ENCODE results near the gene AUH.

Gene AUH

GRCh38 chr9:91261417-91261816 is 100.3 kb downstream of the AUH start:
- Histone ChIP-seq H3K4me3 (ENCODE audit: low read length in 2 of 2) (no peak overlapping the region), H3K27ac (ENCODE audit: low read depth in 2 of 2, low read length in 2 of 2) (no peak overlapping the region), H3K27me3 (ENCODE audit: control insufficient read depth in 2 of 2, insufficient read depth in 2 of 2, low read length in 2 of 2) (no peaks in the 10 kb centered on the region), H3K9me3 (ENCODE audit: control insufficient read depth in 2 of 2, low read length in 2 of 2) (no peaks in the 10 kb centered on the region), H3K4me1 (ENCODE audit: control insufficient read depth in 2 of 2, insufficient read depth in 2 of 2, low read length in 2 of 2) (no peaks in the 10 kb centered on the region), H3K36me3 (ENCODE audit: control insufficient read depth in 2 of 2, insufficient read depth in 2 of 2, low read length in 2 of 2) (no peaks in the 10 kb centered on the region), H3K9ac (ENCODE audit: low read depth in 1 of 2, low read length in 2 of 2) (no peak overlapping the region)

DNA sequence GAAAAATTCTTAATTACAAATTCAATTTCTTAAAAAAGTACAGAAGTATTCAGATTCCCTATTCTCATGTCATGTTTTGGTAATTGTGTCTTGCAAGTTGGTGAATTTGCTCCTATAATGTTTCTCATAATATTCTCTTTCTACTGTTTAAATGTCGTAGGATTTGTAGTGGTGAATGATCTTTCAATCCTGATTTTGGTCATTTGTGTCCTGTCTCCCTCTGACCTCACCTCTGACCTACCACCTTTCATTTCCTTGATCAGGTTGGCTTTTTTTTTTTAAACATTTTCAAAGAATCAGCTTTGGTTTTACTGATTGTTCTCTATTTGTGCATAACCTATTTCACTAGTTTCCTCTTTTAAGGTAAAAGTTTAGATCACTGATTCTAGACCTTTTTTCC is 102.6 kb downstream of the AUH start:
- no peak overlapping the region for H3K4me3 ChIP-seq (ENCODE audit: low read length in 2 of 2)
- H3K27me3 ChIP-seq (ENCODE audit: control insufficient read depth in 2 of 2, insufficient read depth in 2 of 2, low read length in 2 of 2), result no peaks in the 10 kb centered on the region
- no peak overlapping the region for H3K27ac ChIP-seq (ENCODE audit: low read depth in 2 of 2, low read length in 2 of 2)
- no peak overlapping the region for H3K9ac ChIP-seq (ENCODE audit: low read depth in 1 of 2, low read length in 2 of 2)
- no peaks in the 10 kb centered on the region for H3K9me3 ChIP-seq (ENCODE audit: control insufficient read depth in 2 of 2, low read length in 2 of 2)
- no peaks in the 10 kb centered on the region for H3K36me3 ChIP-seq (ENCODE audit: control insufficient read depth in 2 of 2, insufficient read depth in 2 of 2, low read length in 2 of 2)
- no peaks in the 10 kb centered on the region for H3K4me1 ChIP-seq (ENCODE audit: control insufficient read depth in 2 of 2, insufficient read depth in 2 of 2, low read length in 2 of 2)

DNA sequence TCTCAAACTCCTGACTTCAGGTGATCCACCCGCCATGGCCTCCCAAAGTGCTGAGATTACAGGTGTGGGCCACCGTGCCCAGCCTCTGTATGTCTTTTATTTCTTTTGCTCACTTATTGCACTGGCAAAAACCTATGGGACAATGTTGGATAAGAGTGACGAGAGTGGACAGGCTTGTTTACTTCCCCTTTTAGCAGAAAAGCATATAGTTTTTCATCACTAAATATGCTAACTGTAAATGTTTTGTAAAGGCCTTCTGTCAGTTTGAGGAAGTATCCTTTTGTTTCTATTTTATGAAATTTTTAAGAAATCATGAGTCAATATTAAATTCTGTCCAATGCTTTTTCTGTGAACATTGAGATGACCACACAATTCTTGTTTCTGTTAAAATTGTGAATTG is 103.3 kb downstream of the AUH start:
- H3K4me3 ChIP-seq (ENCODE audit: low read length in 2 of 2), result no peak overlapping the region
- H3K36me3 ChIP-seq (ENCODE audit: control insufficient read depth in 2 of 2, insufficient read depth in 2 of 2, low read length in 2 of 2), result no peaks in the 10 kb centered on the region
- no peak overlapping the region for H3K9ac ChIP-seq (ENCODE audit: low read depth in 1 of 2, low read length in 2 of 2)
- no peaks in the 10 kb centered on the region for H3K4me1 ChIP-seq (ENCODE audit: control insufficient read depth in 2 of 2, insufficient read depth in 2 of 2, low read length in 2 of 2)
- H3K27ac ChIP-seq (ENCODE audit: low read depth in 2 of 2, low read length in 2 of 2), result no peak overlapping the region
- no peaks in the 10 kb centered on the region for H3K9me3 ChIP-seq (ENCODE audit: control insufficient read depth in 2 of 2, low read length in 2 of 2)
- no peaks in the 10 kb centered on the region for H3K27me3 ChIP-seq (ENCODE audit: control insufficient read depth in 2 of 2, insufficient read depth in 2 of 2, low read length in 2 of 2)

DNA sequence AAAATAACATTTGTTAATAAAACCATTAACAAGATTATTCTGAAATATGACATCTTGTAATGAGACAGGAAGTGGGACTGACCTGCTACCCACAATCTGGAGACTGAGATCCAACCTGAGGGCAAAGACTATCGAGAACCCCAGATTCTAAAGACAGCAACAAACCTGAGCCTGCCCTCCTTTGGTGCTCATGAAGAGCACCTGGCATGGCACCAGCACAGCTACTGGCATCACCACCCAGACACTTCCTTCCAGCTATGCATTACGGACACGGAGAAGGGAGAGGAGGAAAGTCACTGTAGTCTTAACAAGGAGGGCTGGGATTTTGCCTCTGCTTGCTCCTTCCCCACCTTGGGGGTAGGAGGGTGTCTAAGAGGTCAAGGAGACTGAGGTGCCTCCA is 105.5 kb downstream of the AUH start:
- no peak overlapping the region for H3K4me3 ChIP-seq (ENCODE audit: low read length in 2 of 2)

DNA sequence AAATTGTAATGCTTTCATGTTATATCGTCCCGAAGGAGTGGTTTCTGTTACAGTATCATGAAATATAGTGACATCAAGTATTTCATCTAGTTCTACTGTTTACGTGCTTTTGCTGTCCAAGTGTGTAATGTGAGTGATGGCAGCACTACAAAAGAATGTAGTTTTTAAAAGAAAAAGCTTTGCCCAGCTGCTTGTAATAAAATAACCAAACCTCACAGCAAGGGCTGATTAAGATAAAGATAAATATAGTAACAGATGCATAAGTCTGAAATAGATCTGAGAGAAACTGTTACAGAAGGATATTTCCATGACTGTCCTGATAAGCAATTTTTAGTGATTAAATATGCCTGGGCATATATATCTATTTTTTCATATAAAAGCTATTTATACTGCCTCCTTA is 106.4 kb downstream of the AUH start:
- Histone ChIP-seq H3K27me3 (ENCODE audit: control insufficient read depth in 2 of 2, insufficient read depth in 2 of 2, low read length in 2 of 2) (no peaks in the 10 kb centered on the region), H3K4me3 (ENCODE audit: low read length in 2 of 2) (no peak overlapping the region), H3K9me3 (ENCODE audit: control insufficient read depth in 2 of 2, low read length in 2 of 2) (no peaks in the 10 kb centered on the region), H3K36me3 (ENCODE audit: control insufficient read depth in 2 of 2, insufficient read depth in 2 of 2, low read length in 2 of 2) (no peaks in the 10 kb centered on the region), H3K4me1 (ENCODE audit: control insufficient read depth in 2 of 2, insufficient read depth in 2 of 2, low read length in 2 of 2) (no peaks in the 10 kb centered on the region), H3K27ac (ENCODE audit: low read depth in 2 of 2, low read length in 2 of 2) (no peak overlapping the region), H3K9ac (ENCODE audit: low read depth in 1 of 2, low read length in 2 of 2) (no peak overlapping the region)

More for the DNA sequence above, 105.5 kb downstream of the AUH start:
- Histone ChIP-seq H3K27me3 (ENCODE audit: control insufficient read depth in 2 of 2, insufficient read depth in 2 of 2, low read length in 2 of 2) (no peaks in the 10 kb centered on the region), H3K27ac (ENCODE audit: low read depth in 2 of 2, low read length in 2 of 2) (no peak overlapping the region), H3K9me3 (ENCODE audit: control insufficient read depth in 2 of 2, low read length in 2 of 2) (no peaks in the 10 kb centered on the region), H3K4me1 (ENCODE audit: control insufficient read depth in 2 of 2, insufficient read depth in 2 of 2, low read length in 2 of 2) (no peaks in the 10 kb centered on the region), H3K9ac (ENCODE audit: low read depth in 1 of 2, low read length in 2 of 2) (no peak overlapping the region), H3K36me3 (ENCODE audit: control insufficient read depth in 2 of 2, insufficient read depth in 2 of 2, low read length in 2 of 2) (no peaks in the 10 kb centered on the region)

GRCh38 chr9:91253488-91253887 is 108.2 kb downstream of the AUH start:
- H3K27ac ChIP-seq (ENCODE audit: low read depth in 2 of 2, low read length in 2 of 2), result no peak overlapping the region
- H3K27me3 ChIP-seq (ENCODE audit: control insufficient read depth in 2 of 2, insufficient read depth in 2 of 2, low read length in 2 of 2), result no peaks in the 10 kb centered on the region
- H3K36me3 ChIP-seq (ENCODE audit: control insufficient read depth in 2 of 2, insufficient read depth in 2 of 2, low read length in 2 of 2), result no peaks in the 10 kb centered on the region
- no peak overlapping the region for H3K9ac ChIP-seq (ENCODE audit: low read depth in 1 of 2, low read length in 2 of 2)
- no peaks in the 10 kb centered on the region for H3K4me1 ChIP-seq (ENCODE audit: control insufficient read depth in 2 of 2, insufficient read depth in 2 of 2, low read length in 2 of 2)
- H3K4me3 ChIP-seq (ENCODE audit: low read length in 2 of 2), result no peak overlapping the region
- no peaks in the 10 kb centered on the region for H3K9me3 ChIP-seq (ENCODE audit: control insufficient read depth in 2 of 2, low read length in 2 of 2)

GRCh38 chr9:91248707-91249106 is 113.0 kb downstream of the AUH start:
- Histone ChIP-seq H3K36me3 (ENCODE audit: control insufficient read depth in 2 of 2, insufficient read depth in 2 of 2, low read length in 2 of 2) (no peaks in the 10 kb centered on the region), H3K4me3 (ENCODE audit: low read length in 2 of 2) (no peak overlapping the region), H3K9ac (ENCODE audit: low read depth in 1 of 2, low read length in 2 of 2) (no peak overlapping the region), H3K27me3 (ENCODE audit: control insufficient read depth in 2 of 2, insufficient read depth in 2 of 2, low read length in 2 of 2) (no peaks in the 10 kb centered on the region), H3K27ac (ENCODE audit: low read depth in 2 of 2, low read length in 2 of 2) (no peak overlapping the region), H3K9me3 (ENCODE audit: control insufficient read depth in 2 of 2, low read length in 2 of 2) (no peaks in the 10 kb centered on the region), H3K4me1 (ENCODE audit: control insufficient read depth in 2 of 2, insufficient read depth in 2 of 2, low read length in 2 of 2) (no peaks in the 10 kb centered on the region)

- H3K9me3 ChIP-seq (ENCODE audit: control insufficient read depth in 2 of 2, low read length in 2 of 2), result no peaks in the 10 kb centered on the region
- no peak overlapping the region for H3K27ac ChIP-seq (ENCODE audit: low read depth in 2 of 2, low read length in 2 of 2)
- H3K9ac ChIP-seq (ENCODE audit: low read depth in 1 of 2, low read length in 2 of 2), result no peak overlapping the region
These were observed 114.4 kb downstream of the AUH start for GRCh38 chr9:91247278-91247677.

DNA sequence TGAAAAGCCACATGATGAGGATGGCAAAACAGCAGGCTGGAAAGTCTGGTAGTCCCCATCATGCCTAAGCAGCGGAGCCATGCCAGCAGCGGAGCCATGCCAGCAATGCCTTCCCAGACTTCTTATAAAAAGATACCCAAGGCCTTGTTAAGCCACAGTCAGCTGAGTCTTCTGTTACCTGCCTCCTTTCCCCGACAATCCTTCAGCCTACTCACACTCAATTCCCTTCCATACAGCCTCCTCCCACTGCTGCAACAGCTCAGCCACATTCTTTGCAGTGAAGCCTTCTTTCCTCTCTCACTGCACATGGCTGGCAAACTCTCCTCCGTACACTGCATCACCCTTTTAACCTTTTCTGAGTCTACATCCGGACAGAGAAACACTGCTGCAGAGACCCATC is 114.9 kb downstream of the AUH start:
- Histone ChIP-seq H3K4me1 (ENCODE audit: control insufficient read depth in 2 of 2, insufficient read depth in 2 of 2, low read length in 2 of 2) (no peaks in the 10 kb centered on the region), H3K27ac (ENCODE audit: low read depth in 2 of 2, low read length in 2 of 2) (no peak overlapping the region), H3K36me3 (ENCODE audit: control insufficient read depth in 2 of 2, insufficient read depth in 2 of 2, low read length in 2 of 2) (no peaks in the 10 kb centered on the region), H3K9me3 (ENCODE audit: control insufficient read depth in 2 of 2, low read length in 2 of 2) (no peaks in the 10 kb centered on the region), H3K27me3 (ENCODE audit: control insufficient read depth in 2 of 2, insufficient read depth in 2 of 2, low read length in 2 of 2) (no peaks in the 10 kb centered on the region), H3K4me3 (ENCODE audit: low read length in 2 of 2) (no peak overlapping the region), H3K9ac (ENCODE audit: low read depth in 1 of 2, low read length in 2 of 2) (no peak overlapping the region)

More at GRCh38 chr9:91247278-91247677, 114.4 kb downstream of the AUH start:
- H3K27me3 ChIP-seq (ENCODE audit: control insufficient read depth in 2 of 2, insufficient read depth in 2 of 2, low read length in 2 of 2), result no peaks in the 10 kb centered on the region
- no peak overlapping the region for H3K4me3 ChIP-seq (ENCODE audit: low read length in 2 of 2)
- H3K4me1 ChIP-seq (ENCODE audit: control insufficient read depth in 2 of 2, insufficient read depth in 2 of 2, low read length in 2 of 2), result no peaks in the 10 kb centered on the region
- no peaks in the 10 kb centered on the region for H3K36me3 ChIP-seq (ENCODE audit: control insufficient read depth in 2 of 2, insufficient read depth in 2 of 2, low read length in 2 of 2)

DNA sequence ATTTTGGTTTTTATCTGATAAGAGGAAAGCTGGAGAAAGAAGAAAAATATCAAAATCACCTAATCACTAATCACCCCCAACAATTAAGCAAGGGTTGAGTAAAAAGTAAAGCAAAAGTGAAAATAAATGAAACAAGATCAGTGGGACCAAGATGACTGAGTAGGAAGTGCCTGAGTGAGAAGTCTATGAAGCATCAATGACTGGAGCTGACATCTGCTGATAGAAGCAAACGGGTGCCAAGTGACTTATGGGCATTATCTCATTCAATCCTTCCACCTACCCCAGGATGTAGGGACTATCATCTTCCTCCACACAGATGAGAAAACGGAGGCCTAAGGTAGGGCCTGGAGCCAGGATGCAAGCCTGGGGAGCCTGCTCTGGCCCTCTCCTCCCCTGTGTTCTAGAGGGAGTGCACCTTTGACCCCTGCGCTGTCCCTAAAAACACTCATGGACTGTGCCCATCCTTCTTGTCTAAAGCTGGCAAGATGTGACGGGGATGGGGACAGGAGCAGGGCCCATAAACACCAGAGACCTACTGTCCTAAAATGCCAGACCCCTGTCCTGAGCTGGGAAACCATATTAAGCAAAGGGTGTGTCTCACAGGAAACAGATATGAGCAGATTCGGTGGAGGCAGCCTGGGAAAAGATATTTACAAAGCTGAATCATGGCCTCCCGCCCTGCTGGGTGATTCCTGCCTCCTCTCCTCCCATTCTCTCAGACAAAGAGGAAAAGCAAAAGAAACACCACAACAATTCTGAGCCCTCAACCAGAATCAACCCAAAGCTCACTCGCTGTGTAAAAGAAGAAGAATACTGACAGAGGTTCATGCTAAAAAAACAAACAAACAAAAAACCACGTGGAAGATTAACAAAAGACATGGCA is 116.0 kb downstream of the AUH start:
- Histone ChIP-seq H3K4me1 (ENCODE audit: control insufficient read depth in 2 of 2, insufficient read depth in 2 of 2, low read length in 2 of 2) (no peaks in the 10 kb centered on the region), H3K4me3 (ENCODE audit: low read length in 2 of 2) (no peak overlapping the region), H3K27ac (ENCODE audit: low read depth in 2 of 2, low read length in 2 of 2) (no peak overlapping the region), H3K27me3 (ENCODE audit: control insufficient read depth in 2 of 2, insufficient read depth in 2 of 2, low read length in 2 of 2) (no peaks in the 10 kb centered on the region), H3K36me3 (ENCODE audit: control insufficient read depth in 2 of 2, insufficient read depth in 2 of 2, low read length in 2 of 2) (no peaks in the 10 kb centered on the region), H3K9me3 (ENCODE audit: control insufficient read depth in 2 of 2, low read length in 2 of 2) (no peaks in the 10 kb centered on the region), H3K9ac (ENCODE audit: low read depth in 1 of 2, low read length in 2 of 2) (no peak overlapping the region)
